HEK293 (cell line): ENCODE results near the gene UBA7.

Source experiments
- CTCF ChIA-PET: fragments of 350-600 bp; formaldehyde crosslinking; extraction: SDS; loops from one replicate; lab custom pipeline; 2021; ENCODE audit warnings: antibody characterized with exemption; lab: Yijun Ruan, JAX
- POLR2A ChIA-PET: fragments of 300-600 bp; formaldehyde crosslinking; extraction: SDS; loops from one replicate; lab custom pipeline; 2020; ENCODE audit warnings: antibody characterized with exemption, inconsistent platforms; lab: Yijun Ruan, JAX
- H3K27ac ChIP-seq: fragments of 200-500 bp; sonication (Bioruptor generic); 2 replicates; pipeline ENCODE4 v1.5.1; 2014; ENCODE audit warnings: low read depth, low read length, control low read depth, inconsistent platforms; ENCODE audit errors: extremely low read depth
- H3K36me3 ChIP-seq, 2 experiments: fragments of 200-500 bp in 1 of 2; sonication (Bioruptor generic) in 1 of 2; 1 replicate in 1 of 2; 2 replicates in 1 of 2; pipeline ENCODE4 v1.5.1; 2014 to 2017; ENCODE audit warnings: inconsistent platforms in 2 of 2, low read length in 2 of 2; ENCODE audit not compliant: control insufficient read depth in 2 of 2, insufficient read depth in 1 of 2
- H3K4me1 ChIP-seq: fragments of 200-500 bp; sonication (Bioruptor generic); 2 replicates; pipeline ENCODE4 v1.5.1; 2014; ENCODE audit warnings: mild to moderate bottlenecking, low read length, inconsistent platforms; ENCODE audit not compliant: control insufficient read depth, insufficient read depth
- H3K4me3 ChIP-seq: 2 replicates; pipeline ENCODE4 v1.5.1; 2011; ENCODE audit warnings: low read depth, mild to moderate bottlenecking, control low read depth, low read length, moderate library complexity
- H3K9me3 ChIP-seq: fragments of 200-500 bp; sonication (Bioruptor generic); 2 replicates; pipeline ENCODE4 v1.5.1; 2014; ENCODE audit warnings: low read depth, low read length, inconsistent platforms; ENCODE audit not compliant: control insufficient read depth, insufficient read depth
- ATF2 ChIP-seq: fragments of 450-650 bp; formaldehyde crosslinking; IDR thresholded peaks from 2 replicates; pipeline ENCODE4 v1.5.1; 2016; ENCODE audit warnings: missing biosample characterization, missing genetic modification characterization, low read depth
- HOXA7 ChIP-seq: sonication (generic); formaldehyde crosslinking; IDR thresholded peaks from 2 replicates; pipeline ENCODE4 v1.8.1; 2022; ENCODE audit warnings: missing genetic modification reagents, borderline replicate concordance
- PRDM4 ChIP-seq: fragments of 450-650 bp; formaldehyde crosslinking; IDR thresholded peaks from 2 replicates; pipeline ENCODE4 v1.5.1; 2017; ENCODE audit warnings: missing biosample characterization, missing genetic modification characterization
- SCRT1 ChIP-seq: fragments of 450-650 bp; formaldehyde crosslinking; IDR thresholded peaks from 2 replicates; pipeline ENCODE4 v1.5.1; 2016; ENCODE audit warnings: missing biosample characterization, missing genetic modification characterization, borderline replicate concordance
- ZBTB6 ChIP-seq: fragments of 450-650 bp; formaldehyde crosslinking; IDR thresholded peaks from 2 replicates; pipeline ENCODE4 v1.5.1; 2017; ENCODE audit warnings: missing biosample characterization, missing genetic modification characterization
- ZNF16 ChIP-seq: fragments of 450-650 bp; formaldehyde crosslinking; IDR thresholded peaks from 2 replicates; pipeline ENCODE4 v1.5.1; 2016; ENCODE audit warnings: low read depth, missing biosample characterization, missing genetic modification characterization
- ZNF221 ChIP-seq: fragments of 450-650 bp; formaldehyde crosslinking; IDR thresholded peaks from 2 replicates; pipeline ENCODE4 v1.5.1; 2017; ENCODE audit warnings: missing biosample characterization, missing genetic modification characterization, borderline replicate concordance
- ZNF24 ChIP-seq: fragments of 450-650 bp; formaldehyde crosslinking; IDR thresholded peaks from 2 replicates; pipeline ENCODE4 v1.5.1; 2016; ENCODE audit warnings: missing biosample characterization, missing genetic modification characterization
- ZNF292 ChIP-seq: fragments of 450-650 bp; formaldehyde crosslinking; IDR thresholded peaks from 2 replicates; pipeline ENCODE4 v1.5.1; 2016; ENCODE audit warnings: low read depth, missing biosample characterization, missing genetic modification characterization, borderline replicate concordance
- ZNF510 ChIP-seq: fragments of 450-650 bp; formaldehyde crosslinking; IDR thresholded peaks from 2 replicates; pipeline ENCODE4 v1.5.1; 2018; ENCODE audit warnings: mild to moderate bottlenecking, missing genetic modification characterization, missing biosample characterization; ENCODE audit not compliant: insufficient replicate concordance
- ZNF530 ChIP-seq: fragments of 450-650 bp; formaldehyde crosslinking; IDR thresholded peaks from 2 replicates; pipeline ENCODE4 v1.5.1; 2016; ENCODE audit warnings: low read depth, missing biosample characterization, missing genetic modification characterization
- ZNF585B ChIP-seq: fragments of 450-650 bp; formaldehyde crosslinking; IDR thresholded peaks from 2 replicates; pipeline ENCODE4 v1.5.1; 2016; ENCODE audit warnings: missing biosample characterization, missing genetic modification characterization
- ZNF704 ChIP-seq: fragments of 450-650 bp; formaldehyde crosslinking; IDR thresholded peaks from 2 replicates; pipeline ENCODE4 v1.5.1; 2016; ENCODE audit warnings: missing biosample characterization, missing genetic modification characterization
- ZNF707 ChIP-seq: fragments of 450-650 bp; formaldehyde crosslinking; IDR thresholded peaks from 2 replicates; pipeline ENCODE4 v1.5.1; 2016; ENCODE audit warnings: missing biosample characterization, missing genetic modification characterization
- ZNF843 ChIP-seq: fragments of 450-650 bp; formaldehyde crosslinking; IDR thresholded peaks from 2 replicates; pipeline ENCODE4 v1.5.1; 2016; ENCODE audit warnings: missing biosample characterization, missing genetic modification characterization
- TF ChIP-seq, protein P1 (sequence below): fragments of 450-650 bp; formaldehyde crosslinking; IDR thresholded peaks from 2 replicates; pipeline ENCODE4 v1.5.1; 2017; ENCODE audit warnings: missing biosample characterization, missing genetic modification characterization
- TF ChIP-seq, protein P2 (sequence below): fragments of 450-650 bp; formaldehyde crosslinking; conservative IDR thresholded peaks from 2 replicates; pipeline ENCODE4 v1.5.1; 2016; ENCODE audit warnings: low read depth, missing biosample characterization, missing genetic modification characterization
- TF ChIP-seq, protein P3 (sequence below): fragments of 450-650 bp; formaldehyde crosslinking; IDR thresholded peaks from 2 replicates; pipeline ENCODE4 v1.5.1; 2016; ENCODE audit warnings: missing biosample characterization, missing genetic modification characterization

UBA7 gene

DNA sequence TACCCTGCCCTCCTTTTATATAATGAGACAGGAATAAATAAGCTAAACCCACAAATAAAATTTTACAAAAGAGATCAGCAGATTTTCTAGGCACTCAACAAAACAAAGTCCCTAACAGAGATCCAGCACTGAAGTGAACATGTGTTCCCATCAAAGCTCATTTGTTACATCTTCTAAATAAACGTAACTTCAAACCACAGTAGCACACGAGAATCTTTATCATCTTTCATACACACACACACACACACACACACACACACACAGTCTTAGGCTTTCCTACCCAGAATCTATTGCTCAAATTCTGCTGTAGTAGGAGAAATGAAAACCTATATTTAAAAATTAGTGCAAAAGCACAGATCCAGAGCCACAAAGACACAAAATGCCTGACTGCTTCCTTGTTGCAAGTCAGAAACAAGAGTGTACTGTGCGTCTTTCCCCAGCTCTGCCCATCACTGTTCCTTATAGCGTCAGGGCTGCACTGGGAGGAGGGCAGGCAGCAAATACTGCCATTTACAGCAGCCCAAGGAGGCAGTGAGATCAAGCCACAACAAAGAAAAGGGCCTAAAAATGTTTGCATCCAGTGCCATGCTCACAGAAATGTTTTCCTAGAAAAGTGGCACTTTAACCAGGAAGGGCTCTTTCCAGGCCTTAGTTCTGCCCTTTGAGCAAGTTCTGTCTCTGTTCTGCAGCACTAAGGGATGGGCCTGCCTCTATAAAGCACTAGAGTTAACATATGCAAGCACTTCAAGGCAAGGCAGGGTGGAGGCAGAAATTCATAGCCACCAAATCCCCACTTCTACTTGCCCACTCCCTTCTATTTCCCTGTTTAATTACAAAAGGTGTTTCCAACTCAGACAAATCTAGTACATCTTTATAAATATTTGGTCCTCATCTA, 33.4 kb downstream of the UBA7 start (continued):
- TF ChIP-seq ZNF16 (tag by site-specific recombination) (no peak), ZNF843 (no peak), HOXA7 (no peak)
- TF ChIP-seq, protein P1, sequence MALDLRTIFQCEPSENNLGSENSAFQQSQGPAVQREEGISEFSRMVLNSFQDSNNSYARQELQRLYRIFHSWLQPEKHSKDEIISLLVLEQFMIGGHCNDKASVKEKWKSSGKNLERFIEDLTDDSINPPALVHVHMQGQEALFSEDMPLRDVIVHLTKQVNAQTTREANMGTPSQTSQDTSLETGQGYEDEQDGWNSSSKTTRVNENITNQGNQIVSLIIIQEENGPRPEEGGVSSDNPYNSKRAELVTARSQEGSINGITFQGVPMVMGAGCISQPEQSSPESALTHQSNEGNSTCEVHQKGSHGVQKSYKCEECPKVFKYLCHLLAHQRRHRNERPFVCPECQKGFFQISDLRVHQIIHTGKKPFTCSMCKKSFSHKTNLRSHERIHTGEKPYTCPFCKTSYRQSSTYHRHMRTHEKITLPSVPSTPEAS (tag by site-specific recombination) = peak; percentile 71

- no peaks in the 10 kb centered on the region for H3K9me3 ChIP-seq
- H3K4me1 ChIP-seq = no peaks in the 10 kb centered on the region
- no peak overlapping the region for H3K27ac ChIP-seq
- POLR2A ChIA-PET = no interaction called here
- CTCF ChIA-PET = interaction anchor here (0.6 kb wide), 1 partner anchor 78 kb away, joined by 3 read pairs; no protein-coding TSS in a partner anchor
- peaks cover 0 to 54% of the 10 kb centered on the region in 2 experiments; a peak in 2 of 3 replicates for H3K36me3 ChIP-seq
- no peak overlapping the region for H3K4me3 ChIP-seq
- no peak for TF ChIP-seq ZBTB6 (tag by site-specific recombination)
- no peak for TF ChIP-seq ZNF221
- no peak for TF ChIP-seq ZNF510 (tag by site-specific recombination)
- no peak for TF ChIP-seq ZNF707 (tag by site-specific recombination)
- no peak for TF ChIP-seq ZNF292 (tag by site-specific recombination)
- no peak for TF ChIP-seq SCRT1
- TF ChIP-seq ATF2 (tag by site-specific recombination) = peak; percentile 17; the same call in 1 of the 2 replicates
- TF ChIP-seq, protein P2, sequence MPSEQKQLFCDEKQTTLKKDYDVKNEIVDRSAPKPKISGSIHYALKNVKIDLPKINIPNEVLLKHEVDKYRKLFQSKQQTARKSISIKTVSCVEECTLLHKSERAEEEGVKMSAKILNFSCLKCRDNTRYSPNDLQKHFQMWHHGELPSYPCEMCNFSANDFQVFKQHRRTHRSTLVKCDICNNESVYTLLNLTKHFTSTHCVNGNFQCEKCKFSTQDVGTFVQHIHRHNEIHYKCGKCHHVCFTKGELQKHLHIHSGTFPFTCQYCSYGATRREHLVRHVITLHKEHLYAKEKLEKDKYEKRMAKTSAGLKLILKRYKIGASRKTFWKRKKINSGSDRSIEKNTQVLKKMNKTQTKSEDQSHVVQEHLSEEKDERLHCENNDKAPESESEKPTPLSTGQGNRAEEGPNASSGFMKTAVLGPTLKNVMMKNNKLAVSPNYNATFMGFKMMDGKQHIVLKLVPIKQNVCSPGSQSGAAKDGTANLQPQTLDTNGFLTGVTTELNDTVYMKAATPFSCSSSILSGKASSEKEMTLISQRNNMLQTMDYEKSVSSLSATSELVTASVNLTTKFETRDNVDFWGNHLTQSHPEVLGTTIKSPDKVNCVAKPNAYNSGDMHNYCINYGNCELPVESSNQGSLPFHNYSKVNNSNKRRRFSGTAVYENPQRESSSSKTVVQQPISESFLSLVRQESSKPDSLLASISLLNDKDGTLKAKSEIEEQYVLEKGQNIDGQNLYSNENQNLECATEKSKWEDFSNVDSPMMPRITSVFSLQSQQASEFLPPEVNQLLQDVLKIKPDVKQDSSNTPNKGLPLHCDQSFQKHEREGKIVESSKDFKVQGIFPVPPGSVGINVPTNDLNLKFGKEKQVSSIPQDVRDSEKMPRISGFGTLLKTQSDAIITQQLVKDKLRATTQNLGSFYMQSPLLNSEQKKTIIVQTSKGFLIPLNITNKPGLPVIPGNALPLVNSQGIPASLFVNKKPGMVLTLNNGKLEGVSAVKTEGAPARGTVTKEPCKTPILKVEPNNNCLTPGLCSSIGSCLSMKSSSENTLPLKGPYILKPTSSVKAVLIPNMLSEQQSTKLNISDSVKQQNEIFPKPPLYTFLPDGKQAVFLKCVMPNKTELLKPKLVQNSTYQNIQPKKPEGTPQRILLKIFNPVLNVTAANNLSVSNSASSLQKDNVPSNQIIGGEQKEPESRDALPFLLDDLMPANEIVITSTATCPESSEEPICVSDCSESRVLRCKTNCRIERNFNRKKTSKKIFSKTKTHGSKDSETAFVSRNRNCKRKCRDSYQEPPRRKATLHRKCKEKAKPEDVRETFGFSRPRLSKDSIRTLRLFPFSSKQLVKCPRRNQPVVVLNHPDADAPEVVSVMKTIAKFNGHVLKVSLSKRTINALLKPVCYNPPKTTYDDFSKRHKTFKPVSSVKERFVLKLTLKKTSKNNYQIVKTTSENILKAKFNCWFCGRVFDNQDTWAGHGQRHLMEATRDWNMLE (tag by site-specific recombination) = no peak
- TF ChIP-seq PRDM4 (tag by site-specific recombination) = no peak
- no peak for TF ChIP-seq ZNF704 (tag by site-specific recombination)
- no peak for TF ChIP-seq ZNF24 (tag by site-specific recombination)
- TF ChIP-seq ZNF585B = no peak
- no peak for TF ChIP-seq ZNF530 (tag by site-specific recombination)
- TF ChIP-seq, protein P3, sequence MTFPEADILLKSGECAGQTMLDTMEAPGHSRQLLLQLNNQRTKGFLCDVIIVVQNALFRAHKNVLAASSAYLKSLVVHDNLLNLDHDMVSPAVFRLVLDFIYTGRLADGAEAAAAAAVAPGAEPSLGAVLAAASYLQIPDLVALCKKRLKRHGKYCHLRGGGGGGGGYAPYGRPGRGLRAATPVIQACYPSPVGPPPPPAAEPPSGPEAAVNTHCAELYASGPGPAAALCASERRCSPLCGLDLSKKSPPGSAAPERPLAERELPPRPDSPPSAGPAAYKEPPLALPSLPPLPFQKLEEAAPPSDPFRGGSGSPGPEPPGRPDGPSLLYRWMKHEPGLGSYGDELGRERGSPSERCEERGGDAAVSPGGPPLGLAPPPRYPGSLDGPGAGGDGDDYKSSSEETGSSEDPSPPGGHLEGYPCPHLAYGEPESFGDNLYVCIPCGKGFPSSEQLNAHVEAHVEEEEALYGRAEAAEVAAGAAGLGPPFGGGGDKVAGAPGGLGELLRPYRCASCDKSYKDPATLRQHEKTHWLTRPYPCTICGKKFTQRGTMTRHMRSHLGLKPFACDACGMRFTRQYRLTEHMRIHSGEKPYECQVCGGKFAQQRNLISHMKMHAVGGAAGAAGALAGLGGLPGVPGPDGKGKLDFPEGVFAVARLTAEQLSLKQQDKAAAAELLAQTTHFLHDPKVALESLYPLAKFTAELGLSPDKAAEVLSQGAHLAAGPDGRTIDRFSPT = no peak
These were observed 34.2 kb downstream of the UBA7 start for GRCh38 chr3:49779358-49780079.
